Heart left ventricle (tissue), 16 donors: ENCODE data around the gene CTNNA3. TPM values are rescaled to one million over a fixed set of nuclear protein-coding genes. Genes with fewer than 3 reads are reported as not detected.
"Not testable (repeated sequence)": the region's sequence is repeated elsewhere in the genome, so short reads cannot be mapped to it uniquely, and the experiment has no call there.

Experiments used
- ATAC-seq, 4 donors: fragments of 200-7000 bp; cut with Tn5 transposase; one replicate each; pipeline ENCODE4 v1.9.1; 2020 to 2022; ENCODE audit warnings: moderate library complexity in 4 of 4, mild to moderate bottlenecking in 3 of 4, moderate number of reproducible peaks in 1 of 4
- DNase-seq, 5 donors: peaks; one replicate each; pipeline ENCODE4 v3.0.0-alpha.2; 2020
- H3K27ac ChIP-seq, 12 donors: fragments of 200-600 bp; sonication (generic) in 4 of 12; one replicate each; pipeline versions ENCODE4 v1.5.0 to v1.8.0; 2016 to 2022; ENCODE audit warnings: mild to moderate bottlenecking in 2 of 12
- H3K27me3 ChIP-seq, 9 donors: fragments of 200-600 bp; sonication (generic) in 2 of 9; one replicate each; pipeline versions ENCODE4 v1.5.1 to v1.8.0; 2016 to 2022; ENCODE audit warnings: mild to moderate bottlenecking in 3 of 9
- H3K36me3 ChIP-seq, 9 donors: fragments of 200-600 bp; sonication (generic) in 2 of 9; one replicate each; pipeline versions ENCODE4 v1.5.0 to v1.8.0; 2018 to 2022; ENCODE audit warnings: mild to moderate bottlenecking in 2 of 9
- H3K4me1 ChIP-seq, 12 donors: fragments of 200-600 bp; sonication (generic) in 4 of 12; one replicate each; pipeline versions ENCODE4 v1.5.0 to v1.8.0; 2016 to 2022; ENCODE audit warnings: mild to moderate bottlenecking in 3 of 12
- H3K4me3 ChIP-seq, 12 donors: fragments of 200-600 bp; sonication (generic) in 4 of 12; one replicate each; pipeline versions ENCODE4 v1.5.0 to v1.8.0; 2017 to 2022; ENCODE audit warnings: mild to moderate bottlenecking in 9 of 12, moderate library complexity in 4 of 12
- H3K9me3 ChIP-seq, 12 donors: fragments of 200-600 bp; sonication (generic) in 4 of 12; one replicate each; pipeline versions ENCODE4 v1.5.0 to v1.8.0; 2016 to 2022; ENCODE audit warnings: mild to moderate bottlenecking in 1 of 12
- POLR2A ChIP-seq, 2 donors: fragments of 450-650 bp; IDR thresholded peaks; one replicate each; pipeline ENCODE4 v1.6.1; 2017; ENCODE audit warnings: antibody characterized with exemption in 2 of 2, mild to moderate bottlenecking in 2 of 2, moderate library complexity in 2 of 2
- WGBS, 4 donors: extraction: QIAGEN DNeasy Blood & Tissue Kit in 2 of 4; methylation state at CpG; one replicate each; pipeline versions ENCODE4 v1.1.5 to v1.1.7; 2013 to 2018; 5-methylcytosine and 5-hydroxymethylcytosine counted together
- intact Hi-C, 10 donors: fragments of 100-400 bp; cut with DNase I; formaldehyde crosslinking; loops; one replicate each; pipeline versions ENCODE4 v1.11.1 to v1.14.2; 2022
- polyA plus RNA-seq, 2 donors: library from polyadenylated mRNA; stranded (reverse); fragments of 200-250 nt; gene quantifications; one replicate each; pipeline ENCODE4 v1.2.3, GENCODE V29; 2013
- total RNA-seq, 9 donors: library from RNA; depleted of rRNA in 2 of 9; stranded (reverse); fragments of >200 nt in 2 of 9; fragmentation: NEBNext Ultra II Directional in 3 of 9; extraction: Animal tissue kit (Norgen Biotek cat#: 25700) in 3 of 9; gene quantifications; one replicate each; pipeline versions ENCODE4 v1.1.0 to v1.2.4, GENCODE V29; 2016 to 2023
- TF ChIP-seq, protein P1 (sequence below), 12 donors: fragments of 200-600 bp; sonication (generic) in 4 of 12; IDR thresholded peaks; one replicate each; pipeline versions ENCODE4 v1.5.0 to v1.8.0; 2018 to 2022; ENCODE audit warnings: antibody characterized with exemption in 12 of 12, mild to moderate bottlenecking in 5 of 12
- donor health status: ischemic (EF 13 %, LVEDD 7.1; RV severe dilation, severe dysfunction).
- donor health status: healthy with polysubstance abuse.
- donor health status: DM: no; HTN: yes; CAD: no.
- donor health status: DM: no; HTN: no; CAD: no.
- donor health status: ischemic (EF 25% LVEDD 6.9; RV normal size, moderate dysfunction).
- donor health status: ischemic (EF 25% LVEDD 5.7; RV mildly dilated, moderate dysfunction).
- donor health status: healthy.
- donor health status: DM: yes; HTN: yes; CAD: no.
- donor health status: ischemic (EF 35%, LVEDD 5.7; RV mildly dilated, moderate dysfunction).
- donor health status: nonischemic (EF 11% LVEDD 7.7; RV severe dilation, severe dysfunction).
- donor health status: DM: yes; HTN: yes; CAD: no.
- donor health status: PGD.
- donor health status: ischemic (EF 29% LVEDD 5.4; RV normal size, mild dysfunction).
- donor health status: nonischemic (EF 23%, LVEDD 6.1; RV moderate dilation, normal function).

CTNNA3 gene
- total and polyA plus RNA-seq, 11 donors, result 4.8 to 200 (median 99.0) TPM

DNA sequence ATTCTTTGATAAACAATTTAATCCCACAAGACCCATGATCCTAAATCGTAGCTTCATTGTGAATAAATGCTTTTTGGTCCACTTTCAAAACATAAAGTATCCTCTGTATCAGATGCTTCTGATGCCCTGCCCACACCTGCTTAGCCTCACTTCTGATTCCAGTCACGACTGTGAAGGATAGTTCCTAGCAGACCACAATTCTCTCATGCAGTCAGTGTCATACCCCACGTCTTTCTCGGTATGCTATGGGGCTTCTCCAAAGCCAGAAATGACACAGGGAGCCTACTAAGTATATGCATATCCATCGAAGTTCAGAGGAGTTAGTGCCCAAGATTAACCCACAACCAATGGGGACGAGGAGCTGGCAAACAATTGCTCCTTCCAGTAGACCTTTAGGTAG is 27.6 kb upstream of the CTNNA3 start:
- Histone ChIP-seq H3K36me3 (no peaks in the 10 kb centered on the region), H3K27me3 (no peaks in the 10 kb centered on the region), H3K4me1 (no peaks in the 10 kb centered on the region), H3K9me3 (no peaks in the 10 kb centered on the region), H3K27ac (no peak overlapping the region), H3K4me3 (no peak overlapping the region)
- intact Hi-C loops, result no loop called here
- TF ChIP-seq POLR2A (IDR thresholded peaks at IDR 0.05), result no peak
- TF ChIP-seq, protein P1, sequence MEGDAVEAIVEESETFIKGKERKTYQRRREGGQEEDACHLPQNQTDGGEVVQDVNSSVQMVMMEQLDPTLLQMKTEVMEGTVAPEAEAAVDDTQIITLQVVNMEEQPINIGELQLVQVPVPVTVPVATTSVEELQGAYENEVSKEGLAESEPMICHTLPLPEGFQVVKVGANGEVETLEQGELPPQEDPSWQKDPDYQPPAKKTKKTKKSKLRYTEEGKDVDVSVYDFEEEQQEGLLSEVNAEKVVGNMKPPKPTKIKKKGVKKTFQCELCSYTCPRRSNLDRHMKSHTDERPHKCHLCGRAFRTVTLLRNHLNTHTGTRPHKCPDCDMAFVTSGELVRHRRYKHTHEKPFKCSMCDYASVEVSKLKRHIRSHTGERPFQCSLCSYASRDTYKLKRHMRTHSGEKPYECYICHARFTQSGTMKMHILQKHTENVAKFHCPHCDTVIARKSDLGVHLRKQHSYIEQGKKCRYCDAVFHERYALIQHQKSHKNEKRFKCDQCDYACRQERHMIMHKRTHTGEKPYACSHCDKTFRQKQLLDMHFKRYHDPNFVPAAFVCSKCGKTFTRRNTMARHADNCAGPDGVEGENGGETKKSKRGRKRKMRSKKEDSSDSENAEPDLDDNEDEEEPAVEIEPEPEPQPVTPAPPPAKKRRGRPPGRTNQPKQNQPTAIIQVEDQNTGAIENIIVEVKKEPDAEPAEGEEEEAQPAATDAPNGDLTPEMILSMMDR (IDR thresholded peaks at IDR 0.05), result no peak
- WGBS, 4 donors, result 76 to 87% (median 80%) methylated on average over 6 of the region's 6 CpGs
- DNase-seq (no peak), ATAC-seq (no peak)

DNA sequence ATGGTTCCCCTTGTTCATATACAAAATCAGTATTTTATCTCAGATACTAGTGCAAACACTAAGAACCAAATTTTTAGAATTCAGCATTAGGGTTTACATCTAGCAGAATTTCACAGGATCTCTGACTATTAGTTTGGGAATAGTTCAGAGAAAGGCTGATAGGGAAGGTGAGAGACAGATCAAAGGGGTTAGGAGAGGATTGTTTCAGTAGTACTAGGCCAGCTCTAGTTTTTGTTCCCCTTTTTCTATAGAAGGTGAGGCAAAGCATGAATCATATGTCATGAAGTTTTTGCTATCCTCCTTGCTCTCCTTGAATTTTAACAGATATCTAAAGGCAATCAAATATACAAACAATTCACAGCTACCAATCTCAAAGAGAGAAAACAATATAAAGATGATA is 26.1 kb upstream of the CTNNA3 start:
- no peak for ATAC-seq
- Histone ChIP-seq H3K27me3 (no peaks in the 10 kb centered on the region), H3K27ac (no peak overlapping the region), H3K9me3 (no peaks in the 10 kb centered on the region), H3K36me3 (no peaks in the 10 kb centered on the region), H3K4me3 (no peak overlapping the region), H3K4me1 (no peaks in the 10 kb centered on the region)
- DNase-seq, result no peak
- TF ChIP-seq, protein P1 (IDR thresholded peaks at IDR 0.05), result no peak
- TF ChIP-seq POLR2A (IDR thresholded peaks at IDR 0.05), result no peak
- intact Hi-C loops, result no loop called here

DNA sequence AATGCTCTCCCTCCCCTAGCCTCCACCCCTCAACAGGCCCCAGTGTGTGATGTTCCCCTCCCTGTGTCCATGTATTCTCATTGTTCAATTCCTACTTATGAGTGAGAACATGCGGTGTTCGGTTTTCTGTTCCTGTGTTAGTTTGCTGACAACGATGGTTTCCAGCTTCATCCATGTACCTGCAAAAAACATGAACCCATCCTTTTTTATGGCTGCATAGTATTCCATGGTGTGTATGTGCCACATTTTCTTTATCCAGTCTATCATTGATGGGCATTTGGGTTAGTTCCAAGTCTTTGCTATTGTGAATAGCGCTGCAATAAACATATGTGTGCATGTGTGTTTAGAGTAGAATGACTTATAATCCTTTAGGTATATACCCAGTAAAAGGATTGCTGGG is 20.5 kb upstream of the CTNNA3 start:
- H3K9me3 ChIP-seq, result peaks cover 0 to 12% (median 0%) of the 10 kb centered on the region in 12 donors
- H3K36me3 ChIP-seq, intact Hi-C loops, H3K4me1 ChIP-seq, ATAC-seq, H3K27me3 ChIP-seq, H3K4me3 ChIP-seq, H3K27ac ChIP-seq, DNase-seq: not testable (repeated sequence)
- WGBS, 4 donors, result 91 to 96% (median 95%) methylated on average over 4 of the region's 4 CpGs

DNA sequence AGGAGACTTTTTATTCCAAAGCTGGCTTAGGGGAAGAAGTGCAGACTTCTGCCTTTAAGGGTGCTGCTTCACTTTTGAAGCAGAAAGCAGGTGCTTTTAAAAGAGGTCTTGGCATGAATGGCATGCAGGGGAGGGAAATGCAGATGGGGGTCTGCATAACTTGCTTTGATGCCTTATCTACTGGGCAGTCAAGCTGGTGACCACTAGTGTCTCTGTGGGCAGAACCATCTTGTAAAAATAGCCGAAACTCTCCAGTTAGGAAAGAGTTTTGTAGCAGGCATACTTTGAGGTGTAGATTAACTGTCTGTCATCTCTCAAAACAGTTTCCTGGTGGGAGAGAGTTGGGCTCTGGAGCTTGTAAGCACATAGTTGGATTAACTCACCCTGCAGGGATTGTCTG is 9.9 kb upstream of the CTNNA3 start:
- 62 to 76% (median 69%) methylated on average over 1 of the region's 1 CpG for WGBS, 4 donors
- Histone ChIP-seq H3K36me3 (no peaks in the 10 kb centered on the region), H3K4me1 (no peaks in the 10 kb centered on the region), H3K27me3 (no peaks in the 10 kb centered on the region), H3K27ac (no peak overlapping the region), H3K4me3 (no peak overlapping the region), H3K9me3 (peaks cover 0 to 4% (median 0%) of the 10 kb centered on the region in 12 donors)
- intact Hi-C loops, result no loop called here
- ATAC-seq, result no peak
- no peak for DNase-seq
- TF ChIP-seq, protein P1 (IDR thresholded peaks at IDR 0.05), result no peak
- TF ChIP-seq POLR2A (IDR thresholded peaks at IDR 0.05), result no peak

DNA sequence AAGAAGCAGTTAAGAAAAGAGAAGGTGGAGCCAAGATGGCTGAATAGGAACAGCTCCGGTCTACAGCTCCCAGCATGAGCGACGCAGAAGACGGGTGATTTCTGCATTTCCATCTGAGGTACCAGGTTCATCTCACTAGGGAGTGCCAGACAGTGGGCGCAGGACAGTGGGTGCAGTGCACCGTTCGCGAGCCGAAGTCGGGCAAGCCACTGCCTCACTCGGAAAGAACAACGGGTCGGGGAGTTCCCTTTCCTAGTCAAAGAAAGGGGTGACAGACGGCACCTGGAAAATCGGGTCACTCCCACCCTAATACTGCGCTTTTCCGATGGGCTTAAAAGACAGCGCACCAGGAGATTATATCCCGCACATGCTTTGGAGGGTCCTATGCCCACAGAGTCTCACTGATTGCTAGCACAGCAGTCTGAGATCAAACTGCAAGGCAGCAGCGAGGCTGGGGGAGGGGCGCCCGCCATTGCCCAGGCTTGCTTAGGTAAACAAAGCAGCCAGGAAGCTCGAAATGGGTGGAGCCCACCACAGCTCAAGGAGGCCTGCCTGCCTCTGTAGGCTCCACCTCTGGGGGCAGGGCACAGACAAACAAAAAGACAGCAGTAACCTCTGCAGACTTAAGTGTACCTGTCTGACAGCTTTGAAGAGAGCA is 3.7 kb upstream of the CTNNA3 start:
- H3K9me3 ChIP-seq, H3K27ac ChIP-seq, H3K27me3 ChIP-seq, H3K4me3 ChIP-seq, H3K36me3 ChIP-seq, DNase-seq, ATAC-seq: not testable (repeated sequence)
- WGBS, 4 donors, result 93 to 95% (median 95%) methylated on average over 22 to 23 of the region's 23 CpGs
- peaks cover 0 to 21% (median 4%) of the 10 kb centered on the region in 12 donors for H3K4me1 ChIP-seq
- intact Hi-C loops, result loop anchor here in 5 of 10 donors (2.0 to 5.0 kb wide), 4 partner anchors 37 to 79 kb away; no protein-coding TSS in a partner anchor
